Left lung (tissue), 10 donors: ENCODE measurements around the gene BARHL1. TPM values are rescaled to one million over a fixed set of nuclear protein-coding genes. Genes with fewer than 3 reads are reported as not detected.
A peak's percentile ranks its signal among the peaks of the same experiment; 100 is the strongest.

Source experiments
- ATAC-seq: fragments of 200-7000 bp; cut with Tn5 transposase; one replicate; pipeline ENCODE4 v1.9.1; 2020; ENCODE audit warnings: moderate library complexity
- DNase-seq, 4 donors: peaks; one replicate each; pipeline ENCODE4 v3.0.0-alpha.2; 2013 to 2020
- H3K27ac ChIP-seq, 2 donors: fragments of 200-600 bp; sonication (generic) in 1 of 2; one replicate each; pipeline versions ENCODE4 v1.5.0 to v1.8.0; 2020 to 2021
- H3K27me3 ChIP-seq, 2 donors: fragments of 200-600 bp; sonication (generic) in 1 of 2; one replicate each; pipeline versions ENCODE4 v1.5.0 to v1.8.0; 2020 to 2021
- H3K36me3 ChIP-seq, 2 donors: fragments of 200-600 bp; sonication (generic) in 1 of 2; one replicate each; pipeline versions ENCODE4 v1.5.0 to v1.8.0; 2020 to 2021
- H3K4me1 ChIP-seq, 2 donors: fragments of 200-600 bp; one replicate each; pipeline ENCODE4 v1.8.0; 2021
- H3K4me3 ChIP-seq, 2 donors: fragments of 200-600 bp; sonication (generic) in 1 of 2; one replicate each; pipeline versions ENCODE4 v1.5.0 to v1.8.0; 2020 to 2021; ENCODE audit warnings: mild to moderate bottlenecking in 1 of 2
- H3K9me3 ChIP-seq, 2 donors: fragments of 200-600 bp; sonication (generic) in 1 of 2; one replicate each; pipeline versions ENCODE4 v1.5.0 to v1.8.0; 2020 to 2021
- CTCF ChIP-seq, 2 donors: fragments of 200-600 bp; sonication (generic) in 1 of 2; IDR thresholded peaks; one replicate each; pipeline versions ENCODE4 v1.5.0 to v1.8.0; 2021; ENCODE audit warnings: antibody characterized with exemption in 2 of 2
- intact Hi-C, 2 donors: fragments of 100-400 bp; cut with DNase I; formaldehyde crosslinking; loops; one replicate each; pipeline versions ENCODE4 v1.11.2 to v1.14.2; 2022
- polyA plus RNA-seq, 6 donors: library from polyadenylated mRNA; unstranded; fragments of 120-200 nt; gene quantifications; one replicate each; pipeline ENCODE4 v1.2.1, GENCODE V29; 2013; ENCODE audit not compliant: insufficient read length in 6 of 6
- total RNA-seq, 2 donors: library from RNA; stranded (reverse); fragmentation: NEBNext Ultra II Directional; extraction: Animal tissue kit (Norgen Biotek cat#: 25700); gene quantifications; one replicate each; pipeline ENCODE4 v1.2.1, GENCODE V29; 2021
- donor health status: DM: no; HTN: yes; CAD: no.
- donor health status: DM: no; HTN: no; CAD: no.

BARHL1 gene
- total and polyA plus RNA-seq, 8 donors: not detected

DNA sequence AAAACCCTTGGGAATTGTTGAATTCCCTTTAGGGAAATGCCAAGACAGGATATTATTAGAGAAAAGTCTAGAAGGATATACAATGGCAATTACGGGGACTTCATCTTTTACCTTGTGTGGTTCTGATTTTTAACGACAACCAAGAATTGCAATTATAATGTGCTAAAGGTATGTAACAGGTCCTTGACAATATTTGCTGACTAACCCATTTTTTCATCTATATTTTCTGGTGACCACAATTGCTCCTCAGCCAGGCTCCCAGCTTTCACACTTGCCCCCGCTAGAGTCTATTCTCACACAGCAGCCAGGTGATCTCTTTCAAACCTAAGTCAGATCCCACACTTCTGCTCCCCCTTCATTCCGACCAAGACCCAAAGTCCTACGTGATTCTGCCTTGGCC is 34.3 kb downstream of the BARHL1 start:
- Histone ChIP-seq H3K9me3 (no peaks in the 10 kb centered on the region), H3K36me3 (peaks cover 0 to 74% of the 10 kb centered on the region in 2 donors), H3K4me3 (no peak overlapping the region), H3K4me1 (no peaks in the 10 kb centered on the region), H3K27me3 (no peaks in the 10 kb centered on the region), H3K27ac (no peak overlapping the region)
- TF ChIP-seq CTCF (IDR thresholded peaks at IDR 0.05): no peak
- no peak for ATAC-seq
- DNase-seq: no peak
- intact Hi-C loops: no loop called here

DNA sequence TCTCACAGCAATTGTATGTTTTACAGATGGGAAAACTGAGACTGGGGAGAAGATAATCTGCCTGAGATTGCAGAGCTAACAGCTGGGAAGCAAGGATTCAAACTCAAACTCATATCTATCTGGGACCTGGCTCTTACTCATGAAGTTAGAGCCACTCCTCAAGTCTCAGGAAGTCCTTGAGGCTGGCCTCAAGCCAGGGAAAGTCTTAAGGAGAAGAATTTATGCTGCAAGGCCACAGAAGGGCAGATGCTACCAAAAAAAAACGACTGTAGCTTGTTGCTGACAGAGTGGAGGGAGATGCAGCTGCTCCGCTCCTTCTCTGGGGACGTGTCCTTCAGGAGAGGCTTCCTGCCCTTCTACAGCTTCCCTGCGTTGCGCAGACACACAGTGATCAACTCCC is 39.8 kb downstream of the BARHL1 start:
- intact Hi-C loops: no loop called here
- peaks cover 0 to 60% of the 10 kb centered on the region in 2 donors for H3K36me3 ChIP-seq
- DNase-seq: peak in 3 of 4 donors; percentile 6 to 55 (median 49)
- no peaks in the 10 kb centered on the region for H3K9me3 ChIP-seq
- peak; percentile 73 for ATAC-seq
- no peak for TF ChIP-seq CTCF (IDR thresholded peaks at IDR 0.05)
- H3K4me3 ChIP-seq: no peak overlapping the region
- H3K4me1 ChIP-seq: no peaks in the 10 kb centered on the region
- no peaks in the 10 kb centered on the region for H3K27me3 ChIP-seq
- H3K27ac ChIP-seq: no peak overlapping the region

- TF ChIP-seq CTCF (IDR thresholded peaks at IDR 0.05): no peak
- Histone ChIP-seq H3K4me1 (no peaks in the 10 kb centered on the region), H3K27ac (no peak overlapping the region), H3K36me3 (peaks cover 0 to 76% of the 10 kb centered on the region in 2 donors), H3K27me3 (no peaks in the 10 kb centered on the region), H3K4me3 (no peak overlapping the region), H3K9me3 (no peaks in the 10 kb centered on the region)
- DNase-seq (no peak), ATAC-seq (no peak)
- intact Hi-C loops: no loop called here
Observed at GRCh38 chr9:132626285-132626684, 43.9 kb downstream of the BARHL1 start.

- Histone ChIP-seq H3K27ac (no peak overlapping the region), H3K9me3 (no peaks in the 10 kb centered on the region), H3K36me3 (peaks cover 0 to 81% of the 10 kb centered on the region in 2 donors), H3K4me1 (no peaks in the 10 kb centered on the region), H3K27me3 (no peaks in the 10 kb centered on the region), H3K4me3 (no peak overlapping the region)
- DNase-seq (no peak), ATAC-seq (no peak)
- no peak for TF ChIP-seq CTCF (IDR thresholded peaks at IDR 0.05)
- intact Hi-C loops: no loop called here
Observed at GRCh38 chr9:132627106-132627505, 44.7 kb downstream of the BARHL1 start.

- Histone ChIP-seq H3K27me3 (no peaks in the 10 kb centered on the region), H3K36me3 (peaks cover 0 to 77% of the 10 kb centered on the region in 2 donors), H3K9me3 (no peaks in the 10 kb centered on the region), H3K27ac (no peak overlapping the region), H3K4me1 (no peaks in the 10 kb centered on the region), H3K4me3 (no peak overlapping the region)
- no peak for TF ChIP-seq CTCF (IDR thresholded peaks at IDR 0.05)
- intact Hi-C loops: no loop called here
- DNase-seq (no peak), ATAC-seq (no peak)
Observed at GRCh38 chr9:132627594-132627993, 45.2 kb downstream of the BARHL1 start.
